Hematopoietic multipotent progenitor cell treated with erythropoietin and hydrocortisone succinate and interleukin-3 and kit ligand, for 8 days (in vitro differentiated cells): ENCODE data around the gene MGLL.
A peak's percentile ranks its signal among the peaks of the same experiment; 100 is the strongest.

Experiments
- DNase-seq: peaks from one replicate; pipeline ENCODE4 v3.0.0-alpha.2; 2015

The MGLL gene

DNA sequence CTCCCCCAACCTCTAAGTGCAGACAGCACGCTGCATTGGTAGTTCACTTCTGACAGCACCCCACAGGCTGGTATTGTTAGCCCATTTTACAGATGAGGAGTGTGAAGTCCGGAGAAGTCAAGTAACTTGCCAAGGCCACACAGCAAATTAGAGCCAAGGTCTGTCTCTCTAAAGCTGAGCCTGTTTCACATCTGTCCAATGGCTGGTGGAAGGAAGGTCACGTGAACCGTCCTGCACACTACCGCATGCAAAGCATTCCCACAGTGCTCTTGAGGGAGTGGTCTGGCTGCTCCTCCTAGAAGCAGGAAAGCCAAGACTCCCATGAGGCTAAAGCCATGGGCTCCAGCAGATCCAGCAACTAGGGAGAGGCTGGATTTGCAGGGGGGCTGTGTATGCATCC, 50.0 kb downstream of the MGLL start:
- no peak for DNase-seq

DNA sequence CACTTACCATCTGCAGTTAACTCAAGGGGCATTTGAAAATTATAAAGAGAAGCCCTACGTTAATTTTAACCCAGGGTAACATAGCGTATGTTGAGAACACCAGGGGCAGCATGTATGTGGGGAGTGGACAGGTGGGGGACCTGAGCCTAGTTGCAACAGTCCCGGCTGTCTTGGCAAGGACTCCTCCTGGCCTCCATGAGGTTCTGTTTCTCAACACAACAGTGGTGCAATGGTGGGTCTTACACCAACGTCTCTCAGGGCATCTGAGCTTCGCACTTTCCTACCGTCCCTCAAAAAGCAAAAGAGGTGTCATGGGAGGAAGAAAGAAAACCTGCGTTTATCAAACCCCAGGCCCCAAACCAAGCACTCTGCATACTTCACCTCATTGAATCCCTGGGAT, 50.6 kb downstream of the MGLL start:
- no peak for DNase-seq

DNA sequence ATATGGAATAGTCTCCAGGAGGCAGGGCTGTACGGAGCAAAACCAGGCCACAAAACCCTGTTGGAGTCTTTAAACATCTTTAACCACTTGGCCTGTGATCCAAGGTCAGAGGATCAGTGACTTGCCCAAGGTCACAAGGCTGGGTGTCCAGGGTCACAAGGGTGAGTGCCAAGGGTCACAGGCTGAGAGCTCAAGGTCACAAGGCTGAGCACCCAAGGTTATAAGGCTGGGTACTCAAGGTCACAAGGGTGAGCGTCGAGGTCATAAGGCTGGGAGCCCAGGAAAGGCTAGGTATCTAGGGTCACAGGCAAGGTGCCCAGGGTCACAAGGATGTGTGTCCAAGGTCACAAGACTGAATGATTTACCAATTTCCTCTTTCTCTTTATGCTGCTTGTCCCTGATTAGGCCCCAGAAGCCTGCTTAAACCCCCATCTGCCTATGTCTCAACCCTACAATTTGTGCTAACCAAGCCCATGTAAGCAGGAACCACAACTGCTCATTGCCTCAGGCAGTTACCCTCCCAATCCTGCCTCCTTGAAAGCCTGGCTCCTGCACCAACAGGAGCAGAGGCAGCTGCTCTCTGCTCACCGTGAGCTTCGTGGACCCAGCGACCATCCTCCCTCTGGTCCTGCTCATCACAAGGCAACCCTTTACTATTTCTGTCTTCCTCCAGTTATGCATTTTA, 51.5 kb downstream of the MGLL start:
- peak; percentile 20 for DNase-seq

DNA sequence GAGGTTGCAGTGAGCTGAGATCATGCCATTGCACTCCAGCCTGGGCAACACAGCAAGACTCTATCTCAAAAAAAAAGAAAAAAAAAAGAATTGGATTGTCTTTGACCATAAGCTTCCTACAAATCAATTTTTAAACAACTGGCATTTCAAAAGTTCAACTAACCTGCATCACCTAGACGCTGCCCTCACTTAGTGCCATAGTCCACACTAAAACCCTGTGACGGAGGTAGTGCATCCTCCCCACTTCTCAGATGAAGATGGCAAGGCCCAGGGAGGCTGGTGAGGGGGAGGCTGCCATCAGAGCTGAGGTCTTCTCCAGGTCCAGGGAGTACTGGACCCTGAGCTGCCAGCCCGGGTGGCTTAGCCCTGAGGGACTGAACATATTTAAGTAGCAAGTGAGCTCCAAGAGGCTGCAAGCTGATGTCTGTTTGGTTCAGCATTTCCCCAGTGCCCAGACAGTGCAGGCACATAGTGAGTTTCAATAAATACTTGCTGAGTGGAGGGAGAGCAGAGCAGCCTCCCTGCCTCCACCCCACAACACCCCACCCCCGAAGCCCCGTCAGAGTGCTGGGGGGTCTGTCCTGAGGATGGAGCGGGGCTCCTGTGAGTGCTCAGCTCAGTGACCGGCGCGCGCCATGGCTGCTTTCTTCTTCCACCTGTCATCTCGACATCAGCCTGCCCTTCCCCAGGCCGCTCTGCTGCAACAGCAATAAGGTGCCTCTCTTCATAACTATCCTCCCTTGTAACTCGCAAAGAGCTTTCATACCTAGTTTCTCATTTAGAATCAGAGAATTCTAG, 52.8 kb downstream of the MGLL start:
- no peak for DNase-seq

DNA sequence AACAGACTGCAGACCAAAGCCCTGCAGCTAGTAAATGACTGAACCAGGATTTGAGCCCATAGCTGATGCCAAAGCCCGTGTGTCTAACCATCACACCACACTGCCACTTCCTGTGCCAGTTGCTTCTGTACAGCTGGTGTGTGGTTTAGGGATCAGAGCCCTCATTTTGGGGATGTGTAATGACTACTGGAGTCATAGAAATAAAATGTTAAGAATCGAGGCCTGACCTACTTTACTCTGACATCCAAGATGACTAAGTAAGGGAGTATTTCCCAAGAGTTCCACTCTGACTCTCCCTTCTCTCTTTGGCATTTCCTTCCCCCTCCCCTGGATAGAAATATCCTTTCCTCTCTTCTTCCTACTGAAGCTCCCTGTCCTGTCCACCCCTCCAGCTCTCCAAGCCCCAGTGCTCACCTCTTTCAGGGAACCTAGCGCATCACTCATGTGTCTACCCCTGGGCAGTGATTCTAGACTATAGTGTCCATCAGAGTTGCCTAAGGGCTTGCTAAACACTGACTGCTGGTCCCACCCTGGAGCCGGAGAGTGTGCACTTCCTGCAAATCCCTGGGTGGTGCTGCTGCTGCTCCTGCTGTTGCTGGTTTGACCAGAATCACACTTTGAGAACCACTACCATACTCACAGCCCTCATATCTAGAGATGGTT, 53.8 kb downstream of the MGLL start:
- peak; percentile 24 for DNase-seq

DNA sequence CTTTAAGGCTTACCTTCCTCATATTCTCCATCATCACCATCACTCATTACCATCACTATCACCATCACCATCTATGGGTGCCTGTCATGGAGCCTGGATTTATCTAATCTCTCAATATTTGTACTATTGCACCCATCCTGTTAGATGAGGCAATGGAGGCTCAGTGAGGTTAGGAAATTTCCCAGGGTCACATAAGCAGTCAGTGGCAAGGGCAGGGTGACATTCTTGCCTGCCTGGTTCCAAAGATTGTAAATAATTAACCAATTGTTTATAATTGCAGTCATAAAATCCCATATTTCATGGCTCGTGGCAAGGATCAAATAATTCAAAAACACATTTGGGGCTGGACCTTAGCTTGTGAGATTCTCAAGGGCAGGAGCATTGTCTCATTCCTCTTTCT, 55.2 kb downstream of the MGLL start:
- no peak for DNase-seq

DNA sequence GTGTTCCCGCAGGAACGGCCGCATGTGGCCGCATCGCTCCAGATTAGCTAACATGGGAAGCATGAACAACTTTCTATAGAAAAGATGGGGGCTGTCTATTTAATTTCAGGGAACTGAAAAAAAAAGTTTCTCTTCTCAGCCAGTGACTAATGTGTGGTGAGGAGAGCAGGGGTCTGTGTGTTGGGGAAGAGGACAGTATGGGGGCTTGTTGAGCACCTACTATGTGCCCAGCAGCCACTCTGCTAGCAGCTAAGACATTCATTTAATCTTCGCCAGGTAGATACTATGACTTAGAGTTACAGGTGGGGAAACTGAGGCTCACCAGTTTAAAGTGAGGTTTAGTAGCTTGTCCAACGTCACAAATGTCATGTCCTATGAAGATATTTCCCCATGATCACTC, 56.6 kb downstream of the MGLL start:
- DNase-seq = no peak

DNA sequence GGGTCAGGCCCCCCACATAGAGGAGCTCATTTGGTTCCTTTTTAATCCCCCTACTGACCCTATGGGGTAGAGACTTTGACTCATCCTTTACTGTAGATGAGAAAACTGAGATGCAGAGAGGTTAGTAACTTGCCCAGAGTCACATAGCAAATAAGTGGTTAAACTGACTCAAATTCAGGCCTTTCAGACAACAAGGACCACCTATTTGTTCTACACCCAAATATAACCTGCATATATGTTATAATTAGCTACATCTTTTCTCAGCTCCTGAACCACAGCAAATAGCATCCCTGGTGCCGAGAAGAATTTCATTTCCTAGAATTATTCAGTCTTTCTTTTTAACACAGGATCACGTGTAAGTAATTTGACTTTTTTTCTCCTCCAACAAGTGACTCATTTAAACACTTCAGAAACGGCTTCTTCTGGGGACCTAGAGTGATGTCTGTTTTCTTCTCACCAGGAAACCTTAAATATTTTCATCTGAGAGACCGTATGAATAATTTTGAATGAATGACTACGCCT, 57.4 kb downstream of the MGLL start:
- no peak for DNase-seq

DNA sequence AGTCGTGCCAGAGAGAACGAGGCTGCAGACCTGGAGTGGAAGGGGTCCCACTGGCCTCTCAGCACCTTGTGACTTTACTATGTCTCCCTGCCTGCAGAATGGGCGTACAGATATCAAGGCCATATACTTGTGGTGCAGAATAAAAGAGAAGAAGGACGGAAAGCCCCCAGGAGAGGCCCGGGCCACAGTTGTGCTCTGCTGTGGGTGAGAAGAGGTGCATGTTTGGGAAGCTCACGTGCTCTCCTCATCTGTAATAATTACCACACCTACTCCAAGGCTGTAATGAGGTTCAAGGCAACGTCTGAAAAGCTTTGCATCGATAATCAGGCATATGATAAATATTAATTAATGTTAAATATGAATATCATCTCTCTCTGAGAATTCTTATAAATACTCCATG, 58.0 kb downstream of the MGLL start:
- DNase-seq = no peak

DNA sequence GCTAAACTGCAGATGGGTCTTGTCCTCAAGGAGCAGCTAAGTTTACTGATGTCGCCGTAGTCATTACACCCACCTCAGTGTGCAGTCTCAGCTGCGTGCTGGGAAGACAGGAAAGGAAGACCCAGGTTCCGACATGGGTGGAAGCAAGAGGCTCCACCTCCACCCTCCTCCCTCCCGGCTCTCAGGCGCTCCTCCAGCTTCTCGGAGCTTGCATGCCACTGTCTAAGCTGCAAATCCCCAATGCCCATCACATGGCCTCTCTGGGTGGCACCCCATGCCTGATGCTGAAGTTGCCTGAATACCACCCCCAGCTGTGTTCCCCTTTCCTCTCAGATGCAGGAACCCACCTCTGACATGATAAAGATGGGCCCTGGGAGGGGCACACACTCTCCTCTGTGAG, 58.5 kb downstream of the MGLL start:
- DNase-seq = no peak

DNA sequence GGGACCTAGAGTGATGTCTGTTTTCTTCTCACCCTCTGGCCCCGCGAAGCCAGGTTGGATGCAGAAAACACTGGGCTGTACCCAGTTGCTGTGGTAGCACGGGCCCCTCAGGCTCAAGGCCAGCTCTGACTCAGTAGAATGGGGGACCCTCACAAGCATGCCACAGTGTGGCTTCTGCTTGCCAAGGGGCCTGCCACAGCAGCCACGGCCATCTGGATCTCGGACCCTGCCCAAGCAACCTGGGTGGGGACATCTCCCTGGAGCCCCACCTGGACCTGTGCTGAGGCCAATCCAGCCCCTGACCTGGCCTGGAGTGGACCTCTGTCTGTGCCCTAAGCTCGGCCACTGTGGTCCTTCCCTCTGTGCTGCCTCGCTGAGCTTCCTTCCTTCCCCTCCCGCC, 59.0 kb downstream of the MGLL start:
- no peak for DNase-seq

DNA sequence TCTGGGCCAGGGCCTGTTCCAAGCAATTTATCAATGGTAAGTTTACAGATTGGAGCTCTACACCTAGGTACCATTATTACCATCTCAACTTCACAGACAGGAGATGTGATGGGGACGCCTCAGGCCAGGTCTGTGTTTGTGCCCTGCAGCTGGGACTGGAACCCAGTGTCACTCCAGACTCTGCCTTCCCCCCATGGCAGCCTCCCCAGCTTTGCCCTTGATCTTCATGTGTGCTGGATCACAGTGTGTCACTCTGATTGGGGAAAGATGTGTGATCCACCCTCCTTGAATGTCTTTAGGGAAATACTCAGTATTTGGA, 59.6 kb downstream of the MGLL start:
- DNase-seq = no peak

DNA sequence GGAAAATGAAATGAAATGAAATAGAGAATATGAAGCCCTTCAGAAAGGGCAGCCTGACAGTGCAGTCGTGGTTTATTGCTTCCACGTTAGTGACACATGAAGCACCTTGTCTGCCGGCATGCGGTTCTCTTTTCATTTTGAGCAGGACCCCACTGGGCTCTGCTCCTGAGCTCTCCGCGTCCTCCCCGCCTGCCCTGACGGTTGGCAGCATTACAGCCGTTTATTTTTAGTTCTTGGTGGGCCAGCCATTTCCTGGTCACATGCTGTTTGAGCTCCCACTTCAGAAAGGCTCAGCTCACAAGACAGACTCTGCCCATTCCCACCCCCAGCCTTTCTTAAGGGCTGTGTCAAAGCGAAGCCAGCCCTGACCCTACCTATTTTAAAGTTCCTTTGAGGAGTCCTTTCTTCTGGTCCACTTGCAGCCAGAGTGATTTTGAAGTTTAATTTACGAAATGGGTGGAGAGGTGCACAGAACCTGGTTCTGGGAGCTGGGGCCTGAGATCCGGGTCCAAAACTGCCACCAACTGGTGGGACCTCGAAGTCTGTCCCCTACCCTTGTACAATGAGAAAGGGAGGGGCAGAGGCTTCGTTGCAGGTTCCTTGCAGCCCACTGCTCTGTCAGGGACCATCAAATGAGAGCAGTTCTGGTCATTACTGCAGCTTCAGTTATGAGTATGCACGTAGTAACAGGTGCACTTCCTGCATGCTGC, 60.1 kb downstream of the MGLL start:
- DNase-seq = peak; percentile 59

DNA sequence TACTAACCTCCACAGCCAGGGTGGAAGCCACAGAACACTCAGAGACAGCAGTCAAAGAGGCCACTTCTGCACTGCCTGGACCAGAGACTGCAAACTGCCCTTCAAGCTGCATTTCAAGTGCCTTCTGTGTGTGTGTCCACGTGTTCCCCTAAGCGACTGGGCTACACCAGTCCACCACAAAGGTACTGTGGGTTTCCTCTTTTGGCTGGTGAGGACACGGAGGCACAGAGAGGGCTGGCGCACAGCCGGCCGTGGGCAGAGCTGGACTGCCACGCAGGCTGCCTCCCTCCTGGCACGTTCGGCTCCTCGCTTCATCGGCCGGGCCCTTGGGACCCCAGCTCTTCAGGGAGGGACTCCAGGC, 60.9 kb downstream of the MGLL start:
- DNase-seq = no peak

DNA sequence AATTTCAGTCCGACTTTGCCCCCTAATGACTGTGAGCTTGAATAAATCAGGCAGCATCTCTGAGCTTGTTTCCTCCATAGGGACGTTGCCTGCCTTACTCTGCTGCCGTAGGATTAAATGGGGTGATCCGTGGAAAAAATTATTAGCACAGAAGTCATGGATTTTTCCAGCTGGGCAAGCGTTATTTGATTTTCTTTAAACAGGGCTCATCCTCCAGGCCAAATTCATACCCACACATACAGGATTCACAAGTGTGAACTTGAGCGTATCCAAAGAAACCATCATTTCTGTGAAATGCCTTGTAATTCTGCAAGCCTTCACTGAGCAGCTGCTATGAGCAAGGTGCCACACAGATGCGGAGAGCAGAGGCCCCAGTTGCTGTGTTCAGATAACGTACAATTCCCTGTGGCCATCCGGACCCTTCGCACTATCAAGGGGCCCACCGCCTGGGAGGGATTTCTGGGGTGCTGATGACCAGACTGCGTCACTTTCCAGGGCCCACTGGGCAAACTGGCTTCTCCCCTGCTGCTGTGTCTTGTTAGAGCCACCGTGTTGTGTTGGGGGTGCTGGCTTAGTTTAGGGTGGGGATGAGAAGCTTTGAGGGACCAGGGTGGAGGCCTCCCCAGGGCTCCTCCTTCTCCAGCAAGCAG, 61.4 kb downstream of the MGLL start:
- peak; percentile 77 for DNase-seq

DNA sequence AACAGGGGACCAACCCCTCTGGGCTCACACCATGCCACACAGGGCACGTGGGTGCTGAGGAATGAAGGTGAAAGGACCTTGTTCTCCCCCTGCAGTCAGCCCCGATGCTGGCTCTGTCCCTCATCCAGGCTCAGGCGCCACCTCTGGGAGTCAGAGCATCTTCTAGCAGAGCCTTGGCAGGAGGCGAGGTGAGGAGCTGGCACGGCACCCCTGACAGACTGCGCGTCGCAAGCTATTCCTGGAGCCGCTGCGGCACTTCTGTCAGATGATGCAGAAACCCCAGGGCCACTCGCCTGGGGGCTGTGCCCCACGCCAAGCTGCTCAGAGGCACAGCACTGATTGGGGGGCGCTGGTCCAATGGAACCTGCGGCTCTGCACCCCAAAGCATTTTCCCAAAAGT, 62.0 kb downstream of the MGLL start:
- no peak for DNase-seq

DNA sequence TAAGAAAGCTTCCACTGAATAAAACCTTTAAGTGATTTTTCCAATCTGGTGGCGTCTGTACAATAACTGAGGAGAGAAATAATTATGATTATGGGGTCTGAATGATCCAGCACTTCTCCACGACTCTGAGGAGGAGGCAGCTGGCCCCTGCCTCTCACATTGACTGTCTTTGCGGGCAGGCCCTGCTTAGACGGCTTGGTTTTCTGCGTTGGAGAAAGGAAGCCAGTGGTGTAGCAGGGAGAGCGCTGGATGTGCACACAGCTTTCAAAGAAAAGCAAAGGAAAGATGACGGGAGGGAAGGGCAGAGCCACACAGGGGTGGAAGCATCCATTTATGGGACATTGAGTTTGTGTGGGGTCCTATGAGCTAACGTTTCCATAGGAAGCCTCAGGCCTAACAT, 62.5 kb downstream of the MGLL start:
- no peak for DNase-seq

DNA sequence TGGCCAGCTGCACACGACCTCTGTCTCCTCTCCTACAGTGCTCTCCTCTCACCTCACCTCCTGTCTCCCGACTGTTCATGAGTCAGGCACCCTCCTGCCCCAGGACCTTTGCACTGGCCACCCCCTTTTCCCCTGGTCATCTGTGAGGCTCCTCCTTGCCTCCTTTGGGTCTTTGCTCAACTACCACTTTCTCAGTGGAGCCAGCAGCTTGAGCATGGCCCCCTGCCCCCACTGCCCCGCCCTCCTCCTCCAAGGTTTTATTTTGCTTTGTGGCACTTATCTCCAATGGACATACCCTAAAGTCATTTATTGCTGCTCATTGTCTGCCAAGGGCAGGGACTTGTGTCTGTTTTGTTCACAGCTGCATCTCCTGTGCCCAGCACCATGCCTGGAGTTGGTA, 64.3 kb downstream of the MGLL start:
- peak; percentile 84 for DNase-seq

DNA sequence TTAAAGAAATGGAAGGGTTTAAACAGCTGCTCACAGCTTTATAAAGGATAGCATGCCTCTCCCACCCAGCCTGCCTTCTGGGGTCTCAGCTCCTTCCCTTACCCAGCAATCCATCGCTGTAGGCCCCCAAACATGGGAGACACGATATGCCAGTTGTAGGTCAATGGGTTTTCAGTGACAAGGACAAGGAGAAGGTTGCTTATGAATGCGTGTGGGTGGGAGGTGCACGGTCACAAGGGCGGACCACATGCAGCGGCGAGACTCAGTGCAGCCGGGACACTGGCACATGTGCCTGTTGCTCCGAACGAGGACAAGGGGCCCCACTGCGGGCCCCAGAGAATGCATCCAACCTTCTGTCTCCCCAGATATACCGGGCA, 67.0 kb downstream of the MGLL start:
- no peak for DNase-seq

DNA sequence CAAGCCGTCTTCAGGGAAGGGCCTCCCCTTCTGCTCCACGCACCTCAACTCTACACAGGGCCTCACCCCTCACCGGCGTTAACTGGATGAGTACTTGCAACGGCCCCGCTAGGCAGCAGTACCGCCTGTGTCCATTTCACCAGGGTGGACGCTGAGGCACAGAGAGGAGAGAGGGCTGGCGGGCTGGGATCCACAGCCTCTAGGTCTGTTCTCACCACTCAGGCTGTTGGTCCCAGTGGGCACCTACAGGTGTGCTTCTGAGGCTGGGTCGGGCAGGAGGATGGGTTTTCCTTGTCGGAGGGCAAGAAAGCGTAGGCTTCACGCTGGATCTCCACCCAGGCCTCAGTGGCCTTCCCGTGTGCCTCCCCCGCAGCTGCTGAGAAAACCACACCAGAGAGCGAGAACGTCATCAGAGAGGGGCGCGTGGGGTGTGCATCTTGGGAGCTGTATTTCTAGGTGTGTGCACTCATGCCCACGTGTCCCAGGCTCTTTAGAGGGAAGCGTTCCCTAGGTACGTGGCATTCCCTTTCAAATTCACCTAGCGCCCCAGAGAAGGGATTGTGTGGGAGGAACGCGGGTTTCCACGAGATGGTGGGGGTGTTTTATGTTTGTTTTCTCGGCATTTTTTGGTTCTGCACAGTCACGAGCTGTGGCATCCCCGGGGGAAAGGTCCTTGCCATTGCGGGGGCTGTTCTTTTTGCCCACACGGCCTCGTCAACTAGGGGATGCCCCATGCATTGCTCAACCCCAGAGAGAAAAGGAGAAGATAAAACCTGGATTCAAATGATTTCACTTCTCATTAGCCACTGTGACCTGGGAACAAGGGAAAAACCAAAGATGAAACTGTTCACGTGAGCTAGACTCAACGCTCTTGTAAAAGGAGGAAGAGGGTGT, 67.7 kb downstream of the MGLL start:
- no peak for DNase-seq

DNA sequence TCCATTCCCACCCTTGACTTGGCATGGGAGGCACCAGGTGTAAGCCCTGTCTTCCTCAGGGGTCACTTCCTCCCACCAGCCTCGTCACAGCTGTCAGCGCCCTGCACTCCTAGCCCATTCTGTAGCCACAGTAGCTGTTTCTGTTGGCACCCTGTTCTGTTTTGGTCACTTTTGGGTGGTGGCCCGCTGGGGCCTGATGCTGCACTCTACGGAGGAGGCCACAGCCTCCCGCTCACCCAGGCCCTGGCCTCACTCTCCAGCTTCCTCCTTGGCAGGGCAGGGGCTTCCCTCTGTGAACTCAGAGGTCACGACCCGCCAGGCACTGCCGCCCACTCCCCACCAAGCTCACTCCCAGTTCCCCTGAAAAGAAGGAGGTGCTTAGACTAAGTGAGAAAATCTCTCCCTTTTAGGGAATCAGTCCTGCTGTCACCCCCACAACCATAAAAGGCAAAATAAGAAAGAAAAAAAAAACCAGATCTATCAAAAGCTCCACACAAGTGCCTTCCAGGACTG, 68.4 kb downstream of the MGLL start:
- DNase-seq = no peak

DNA sequence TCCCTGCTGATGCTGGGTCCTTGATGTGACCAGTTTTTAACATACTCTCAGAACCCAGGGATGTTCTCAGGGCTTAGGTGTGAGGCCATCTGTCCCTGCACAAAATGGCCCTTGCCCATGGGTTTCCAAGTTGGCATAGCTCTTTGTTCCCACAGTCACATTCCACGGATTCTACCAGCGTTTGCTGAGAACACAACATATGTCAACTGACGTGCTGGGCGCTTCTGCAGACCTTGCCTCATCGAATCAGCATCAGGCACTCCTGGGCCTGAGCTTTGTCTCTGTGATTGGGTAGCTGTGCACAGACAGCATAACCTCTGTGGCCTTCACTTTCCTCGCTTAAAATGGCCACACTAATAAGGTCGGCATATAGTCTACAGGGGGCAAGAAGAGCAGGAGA, 69.0 kb downstream of the MGLL start:
- no peak for DNase-seq
